M059J (cell line): ENCODE measurements around the gene TRIM16. TPM values are rescaled to one million over a fixed set of nuclear protein-coding genes. Genes with fewer than 3 reads are reported as not detected.
A peak's percentile ranks its signal among the peaks of the same experiment; 100 is the strongest.
"Not testable (repeated sequence)": the region's sequence is repeated elsewhere in the genome, so short reads cannot be mapped to it uniquely, and the experiment has no call there.

Experiments used
- DNase-seq: peaks from one replicate; pipeline ENCODE4 v3.0.0-alpha.2; 2012; ENCODE audit warnings: low read depth
- total RNA-seq: library from RNA; depleted of rRNA; stranded (reverse); fragments of >200 nt; shearing (Covaris generic); gene quantifications from 2 replicates; pipeline ENCODE4 v1.2.3, GENCODE V29; 2014

The TRIM16 gene
- total RNA-seq, 1 experiment from 2014 or later: 39.0 TPM

GRCh38 chr17:15658296-15658695, 25.8 kb downstream of the TRIM16 start:
- peak; percentile 25 for DNase-seq

- DNase-seq: peak; percentile 29
Measured at GRCh38 chr17:15657868-15658267, 26.2 kb downstream of the TRIM16 start.

GRCh38 chr17:15654886-15655561, 29.1 kb downstream of the TRIM16 start:
- peak; percentile 8 for DNase-seq

GRCh38 chr17:15654401-15654800, 29.7 kb downstream of the TRIM16 start:
- DNase-seq: not testable (repeated sequence)

DNA sequence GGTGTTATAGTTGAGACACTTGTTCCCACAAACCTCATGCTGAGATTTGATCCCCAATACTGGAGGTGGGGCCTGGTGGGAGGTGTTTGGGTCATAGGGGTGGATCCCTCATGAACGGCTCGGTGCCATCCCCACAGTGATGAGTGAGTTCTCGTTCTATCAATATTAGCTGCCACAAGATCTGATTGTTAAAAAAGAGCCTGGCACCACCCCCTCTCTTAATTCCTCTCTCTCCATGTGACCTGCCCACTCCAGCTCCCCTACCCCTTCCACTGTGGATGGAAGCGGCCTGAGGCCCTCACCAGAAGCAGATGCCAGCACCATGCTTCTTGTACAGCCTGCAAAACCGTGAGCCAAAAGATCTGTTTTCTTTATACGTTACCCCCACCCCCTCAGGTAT, 31.2 kb downstream of the TRIM16 start:
- no peak for DNase-seq

DNA sequence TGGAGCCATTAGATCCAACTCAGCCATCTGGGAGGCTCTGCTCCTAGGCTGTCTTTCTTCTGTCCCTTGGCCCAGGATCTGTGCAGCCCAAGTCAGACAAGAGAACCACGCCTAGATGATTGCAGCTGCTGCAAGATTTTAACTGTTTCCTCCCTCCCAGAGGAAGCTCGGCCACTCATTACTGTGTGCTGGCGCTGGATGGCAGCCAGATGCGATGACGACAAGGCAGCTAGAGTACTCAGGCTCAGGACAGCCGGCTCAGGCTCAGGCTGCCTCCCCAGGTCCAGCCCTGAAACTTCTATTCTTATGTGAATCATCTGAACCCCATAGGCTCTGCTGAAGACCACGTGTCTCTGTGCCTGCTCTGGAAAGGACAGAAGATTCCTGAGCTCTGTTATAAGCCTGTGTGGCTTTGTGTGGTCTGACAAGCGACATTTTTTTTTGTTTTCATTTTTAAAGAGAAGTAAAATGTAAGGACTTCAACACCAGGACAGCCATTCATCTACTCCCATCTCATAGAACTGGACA, 32.5 kb downstream of the TRIM16 start:
- DNase-seq: peak; percentile 99

GRCh38 chr17:15650741-15651582, 33.1 kb downstream of the TRIM16 start:
- peak; percentile 12 for DNase-seq

- peak; percentile 63 for DNase-seq
Measured at GRCh38 chr17:15649861-15650421, 34.2 kb downstream of the TRIM16 start.

- peak; percentile 15 for DNase-seq
Measured at GRCh38 chr17:15648386-15648785, 35.7 kb downstream of the TRIM16 start.

DNA sequence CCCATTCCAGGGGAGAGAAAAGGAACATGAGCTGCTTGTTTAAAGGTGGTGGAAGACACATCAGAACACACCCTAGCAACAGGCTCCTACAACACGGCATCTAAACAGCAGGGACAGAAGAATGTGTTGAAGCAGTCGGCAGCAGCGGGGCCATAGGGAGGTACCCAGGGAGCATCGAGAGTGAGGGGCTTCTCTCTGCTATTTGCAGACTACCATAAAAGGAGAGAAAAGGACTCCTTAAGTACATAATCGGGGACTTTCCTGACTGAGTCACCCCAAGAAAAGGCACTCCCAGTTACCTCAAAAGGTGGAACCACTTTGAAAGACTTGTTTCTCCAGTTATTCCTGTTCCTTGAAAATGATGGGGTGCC, 38.2 kb downstream of the TRIM16 start:
- peak; percentile 75 for DNase-seq

- DNase-seq: peak; percentile 70
Measured at GRCh38 chr17:15645099-15645941, 38.8 kb downstream of the TRIM16 start.

- DNase-seq: not testable (repeated sequence)
Measured at GRCh38 chr17:15642505-15643251, 41.4 kb downstream of the TRIM16 start.

DNA sequence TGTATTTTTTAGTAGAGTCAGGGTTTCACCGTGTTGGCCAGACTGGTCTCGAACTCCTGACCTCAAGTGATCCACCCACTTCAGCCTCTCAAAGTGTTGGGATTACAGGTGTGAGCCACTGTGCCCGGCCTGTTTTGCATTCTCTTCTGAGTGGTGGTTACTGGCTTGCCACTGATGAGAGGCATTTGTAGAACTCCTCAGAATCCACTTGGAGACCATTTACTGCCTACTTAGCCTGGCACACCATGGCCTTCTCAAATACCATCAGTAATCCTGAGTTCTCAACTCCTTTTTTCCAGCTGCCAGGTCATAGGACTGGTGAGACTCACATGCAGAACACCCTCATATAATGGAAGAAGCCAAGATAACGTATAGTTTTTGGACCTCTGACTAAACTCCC, 42.1 kb downstream of the TRIM16 start:
- DNase-seq: not testable (repeated sequence)

DNA sequence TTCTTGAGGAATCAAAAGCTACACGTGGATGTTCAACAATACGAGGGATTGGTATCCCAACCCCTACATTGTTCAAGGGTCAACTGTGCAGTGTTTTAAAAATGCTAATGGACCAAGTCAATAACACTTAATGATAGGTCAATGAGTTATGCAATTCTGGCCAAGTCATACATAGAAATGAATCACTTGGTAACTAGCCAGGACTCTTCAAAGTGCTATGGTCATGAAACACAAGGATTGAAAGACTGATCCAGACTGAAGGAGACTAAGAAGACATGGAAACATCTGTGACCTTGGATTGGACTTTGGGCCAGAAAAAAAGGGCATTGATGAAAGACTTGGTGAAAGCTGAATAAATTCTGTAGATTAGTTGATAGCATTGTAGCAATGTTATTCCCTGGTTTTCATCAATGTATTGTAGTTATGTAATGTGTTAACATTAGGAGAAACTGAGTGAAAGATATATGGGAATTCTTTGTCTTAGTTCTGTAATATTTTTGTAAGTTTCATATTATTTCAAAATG, 53.1 kb downstream of the TRIM16 start:
- not testable (repeated sequence) for DNase-seq

DNA sequence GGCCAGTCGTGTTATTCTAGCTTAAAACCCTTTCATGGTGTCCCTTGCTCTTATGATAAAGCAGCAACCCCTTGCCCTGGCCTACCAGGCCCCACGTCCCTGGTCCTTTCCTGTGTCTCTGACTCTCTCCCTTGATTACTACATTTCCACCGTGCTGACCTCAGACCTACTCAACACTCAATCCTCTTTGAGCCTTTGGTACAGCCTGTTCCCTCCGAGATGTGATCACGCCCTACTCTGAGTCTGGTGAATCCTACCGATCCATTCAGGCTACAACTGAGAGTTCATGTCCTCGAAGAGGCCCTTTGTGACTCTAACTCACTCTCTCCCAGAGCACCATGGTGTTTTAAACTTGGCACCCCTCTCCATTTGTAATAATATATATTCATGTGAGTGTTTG, 54.1 kb downstream of the TRIM16 start:
- not testable (repeated sequence) for DNase-seq

GRCh38 chr17:15623661-15624209, 60.4 kb downstream of the TRIM16 start:
- DNase-seq: not testable (repeated sequence)

- not testable (repeated sequence) for DNase-seq
Measured at GRCh38 chr17:15623255-15623654, 60.9 kb downstream of the TRIM16 start.

GRCh38 chr17:15622124-15622523, 62.0 kb downstream of the TRIM16 start:
- not testable (repeated sequence) for DNase-seq

DNA sequence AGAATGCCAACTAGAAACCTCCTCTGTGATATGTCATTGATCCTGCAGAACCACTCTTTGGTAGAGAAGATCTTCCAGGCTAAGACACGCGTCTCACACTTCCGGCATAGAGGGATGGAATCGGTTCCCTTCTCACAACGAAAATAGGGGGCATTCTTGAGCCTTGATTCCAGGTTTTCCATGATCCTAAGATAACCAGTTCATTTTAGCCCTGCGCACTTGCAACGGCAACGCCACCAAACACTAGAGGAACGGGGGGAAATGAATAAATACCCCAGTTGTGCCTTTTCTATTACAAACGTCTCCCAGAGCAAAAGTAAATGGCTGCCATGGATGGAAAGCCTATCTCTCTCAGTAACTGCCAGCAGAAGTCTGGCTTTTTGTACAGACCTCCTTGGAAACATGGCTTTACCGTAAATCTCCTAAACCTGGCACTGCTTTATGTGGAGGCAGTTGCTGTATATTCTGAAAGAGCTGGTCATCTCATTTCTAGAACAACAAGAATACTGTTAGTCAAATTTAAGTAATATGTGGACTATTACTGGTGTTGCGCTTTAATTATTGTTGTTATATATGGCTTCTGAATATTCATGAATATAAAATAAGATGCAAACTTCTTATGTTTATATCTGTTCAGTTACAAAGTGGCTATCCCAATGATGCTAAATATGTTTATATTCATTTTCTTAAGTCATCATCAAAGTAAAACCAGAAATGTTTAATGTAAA, 64.6 kb downstream of the TRIM16 start, which contains the start of gene FBXW10B:
Gene FBXW10B, minus strand, starts transcription at position 374 of the 728 bp plus-strand sequence. Its CDS starts 192 bp downstream, at position 182.
- DNase-seq: not testable (repeated sequence)
